Cardiac fibroblast (primary cell): ENCODE results near the gene PARP16.
A peak's percentile ranks its signal among the peaks of the same experiment; 100 is the strongest.
"Not testable (repeated sequence)": the region's sequence is repeated elsewhere in the genome, so short reads cannot be mapped to it uniquely, and the experiment has no call there.

ENCODE experiments used
- DNase-seq, 2 donors: peaks; one replicate each; pipeline versions ENCODE4 v3.0.0 to v3.0.0-alpha.2; 2010; ENCODE audit warnings: low read depth in 2 of 2
- H3K4me3 ChIP-seq, 2 donors: replicated peaks in 1 of 2; 1 replicate in 1 of 2; 2 replicates in 1 of 2; pipeline ENCODE4 v1.5.1; 2011; ENCODE audit warnings: low read depth in 2 of 2, low read length in 2 of 2, mild to moderate bottlenecking in 2 of 2, moderate library complexity in 1 of 2
- CTCF ChIP-seq: IDR thresholded peaks from one replicate; pipeline ENCODE4 v1.5.1; 2011; ENCODE audit warnings: low read depth, mild to moderate bottlenecking, low read length, inconsistent platforms

Gene PARP16

DNA sequence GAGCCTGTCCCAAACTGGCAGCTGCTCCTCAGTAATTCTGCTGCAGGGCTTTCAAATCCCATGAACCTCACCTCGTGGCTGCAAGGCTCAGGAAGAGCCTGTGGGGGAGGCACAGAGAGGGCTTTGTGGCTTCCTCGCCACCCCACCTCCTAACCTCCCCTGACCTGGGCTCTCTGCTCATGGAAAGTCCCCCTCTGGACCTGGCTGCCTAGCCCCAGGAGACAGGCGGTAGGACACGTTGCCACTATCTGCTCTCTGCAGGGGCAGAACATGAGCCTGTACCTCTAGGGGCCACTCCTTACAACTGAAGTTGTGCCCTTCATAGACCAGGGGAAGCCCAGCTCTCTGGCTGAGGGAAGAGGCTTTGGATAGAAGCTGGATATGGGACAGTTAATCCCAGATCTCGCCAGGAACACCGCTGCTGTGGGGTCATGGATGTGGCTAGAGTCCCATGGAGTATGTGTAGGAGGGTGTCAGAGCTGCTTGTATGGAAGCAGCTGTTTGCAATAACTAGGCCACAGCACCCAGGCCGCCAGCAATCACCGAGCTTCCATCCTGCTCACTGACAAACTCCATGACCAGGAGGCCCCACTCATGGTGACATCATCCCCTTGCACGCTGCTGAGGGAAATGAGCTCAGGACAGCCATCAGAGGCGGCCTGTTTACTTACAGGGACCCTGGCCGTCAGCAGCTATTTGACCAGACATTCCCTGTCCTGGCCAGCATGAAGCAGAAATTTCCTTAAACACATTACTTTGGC is 41.4 kb downstream of the PARP16 start:
- no peak for TF ChIP-seq CTCF
- no peak overlapping the region for H3K4me3 ChIP-seq
- DNase-seq, result peak; percentile 68 to 69

- no peak overlapping the region for H3K4me3 ChIP-seq
- no peak for TF ChIP-seq CTCF
Measured at GRCh38 chr15:65244638-65245037, 42.0 kb downstream of the PARP16 start.

GRCh38 chr15:65236443-65236842 is 50.2 kb downstream of the PARP16 start:
- H3K4me3 ChIP-seq, DNase-seq: not testable (repeated sequence)

More at GRCh38 chr15:65244638-65245037, 42.0 kb downstream of the PARP16 start:
- peak in 1 of 2 donors; percentile 5 for DNase-seq

- no peak for TF ChIP-seq CTCF
- DNase-seq, result no peak
- no peak overlapping the region for H3K4me3 ChIP-seq
Measured at GRCh38 chr15:65233696-65234095, 53.0 kb downstream of the PARP16 start.

- no peak for TF ChIP-seq CTCF
- no peak overlapping the region for H3K4me3 ChIP-seq
- no peak for DNase-seq
Measured at GRCh38 chr15:65232520-65232919, 54.2 kb downstream of the PARP16 start.

- no peak overlapping the region for H3K4me3 ChIP-seq
- no peak for TF ChIP-seq CTCF
- no peak for DNase-seq
Measured at GRCh38 chr15:65231306-65231705, 55.4 kb downstream of the PARP16 start.

DNA sequence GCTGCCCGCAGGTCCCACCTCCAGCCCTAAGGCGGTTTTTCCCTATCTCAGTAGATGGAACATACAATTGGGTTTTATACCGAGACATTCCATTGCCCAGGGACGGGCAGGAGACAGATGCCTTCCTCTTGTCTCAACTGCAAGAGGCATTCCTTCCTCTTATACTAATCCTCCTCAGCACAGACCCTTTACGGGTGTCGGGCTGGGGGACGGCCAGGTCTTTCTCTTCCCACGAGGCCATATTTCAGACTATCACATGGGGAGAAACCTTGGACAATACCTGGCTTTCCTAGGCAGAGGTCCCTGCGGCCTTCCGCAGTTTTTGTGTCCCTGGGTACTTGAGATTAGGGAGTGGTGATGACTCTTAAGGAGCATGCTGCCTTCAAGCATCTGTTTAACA is 59.8 kb downstream of the PARP16 start:
- not testable (repeated sequence) for H3K4me3 ChIP-seq, DNase-seq

DNA sequence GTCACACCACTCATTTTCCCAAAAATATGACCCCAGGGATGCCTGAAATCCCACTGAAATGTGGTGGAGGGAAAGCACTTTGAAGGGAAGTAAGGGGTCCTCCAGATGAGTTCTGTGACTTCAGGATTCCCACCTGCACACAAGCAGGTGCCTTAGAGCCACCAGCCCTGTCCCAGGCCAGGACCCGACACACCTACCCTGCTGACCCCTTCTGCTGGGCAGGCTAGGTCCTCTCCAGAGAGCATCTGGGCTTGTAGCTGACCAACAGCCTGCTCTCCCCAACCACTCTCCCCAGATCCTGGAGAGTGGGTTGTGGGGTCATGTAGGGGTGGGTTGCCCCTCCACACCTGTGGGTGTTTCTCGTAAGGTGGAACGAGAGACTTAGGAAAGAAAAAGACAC is 60.5 kb downstream of the PARP16 start:
- DNase-seq, result no peak
- H3K4me3 ChIP-seq, result no peak overlapping the region
- TF ChIP-seq CTCF, result no peak
